NCI-H2081 (cell line): Measurements from ENCODE around the gene PSMG3.
"Not testable (repeated sequence)": the region's sequence is repeated elsewhere in the genome, so short reads cannot be mapped to it uniquely, and the experiment has no call there.

Source experiments
- DNase-seq, 2 experiments: peaks; one replicate each; lab custom pipeline; 2025; lab: John Stamatoyannopoulos, UW

PSMG3 gene

DNA sequence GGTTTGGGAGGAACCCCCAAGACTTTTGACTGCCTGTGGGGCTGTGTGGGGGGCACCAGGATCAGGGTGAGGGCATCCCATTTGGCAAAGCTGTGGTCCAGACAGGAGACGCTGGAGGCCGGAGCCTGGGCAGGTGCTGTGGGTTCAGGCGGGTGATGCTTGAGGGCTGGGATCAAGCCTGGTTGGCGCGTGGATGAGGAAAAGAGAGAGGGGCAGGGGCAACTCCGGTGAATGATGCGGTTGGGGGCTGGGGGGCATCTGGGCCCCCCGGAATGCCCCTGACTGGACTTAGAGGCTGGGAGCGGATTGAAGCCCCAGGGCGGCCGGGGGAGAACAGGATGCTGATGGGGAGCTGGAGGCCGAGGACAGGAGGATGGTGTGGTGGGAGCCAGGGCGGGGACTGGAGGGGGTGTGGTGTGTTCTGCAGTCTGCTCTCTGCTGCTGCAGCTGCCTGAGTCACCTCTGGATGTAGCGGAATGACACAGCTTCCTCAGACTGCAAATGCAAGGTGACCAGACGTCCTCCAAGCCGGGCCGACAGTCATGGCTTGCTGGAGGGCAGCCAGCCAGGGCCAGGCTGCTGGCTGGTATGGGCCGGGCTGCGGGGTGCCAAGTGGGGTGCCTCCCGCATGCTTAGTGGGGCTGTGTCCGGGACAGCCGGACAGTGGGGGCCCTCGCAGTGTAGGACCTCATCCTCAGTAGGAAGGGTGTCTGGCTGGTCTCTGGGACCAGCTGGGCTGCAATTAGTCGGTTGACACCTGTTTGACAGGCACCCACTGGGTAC is 36.1 kb downstream of the PSMG3 start:
- no peak for DNase-seq

DNA sequence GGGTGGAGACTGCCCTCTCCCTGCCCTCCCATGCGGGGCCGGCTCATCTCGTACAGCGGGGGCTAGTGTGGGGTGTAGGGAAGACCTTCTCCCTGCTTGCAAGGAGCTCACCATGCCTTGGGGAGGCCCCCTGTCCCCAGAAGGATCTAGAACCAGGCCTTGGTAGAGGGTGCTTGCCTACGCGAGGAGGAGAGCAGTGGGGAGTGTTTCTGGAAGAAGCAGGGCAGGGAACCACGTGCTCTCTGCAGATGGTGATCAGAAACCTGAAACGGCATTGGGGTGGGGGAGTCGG is 36.6 kb downstream of the PSMG3 start:
- DNase-seq: no peak

DNA sequence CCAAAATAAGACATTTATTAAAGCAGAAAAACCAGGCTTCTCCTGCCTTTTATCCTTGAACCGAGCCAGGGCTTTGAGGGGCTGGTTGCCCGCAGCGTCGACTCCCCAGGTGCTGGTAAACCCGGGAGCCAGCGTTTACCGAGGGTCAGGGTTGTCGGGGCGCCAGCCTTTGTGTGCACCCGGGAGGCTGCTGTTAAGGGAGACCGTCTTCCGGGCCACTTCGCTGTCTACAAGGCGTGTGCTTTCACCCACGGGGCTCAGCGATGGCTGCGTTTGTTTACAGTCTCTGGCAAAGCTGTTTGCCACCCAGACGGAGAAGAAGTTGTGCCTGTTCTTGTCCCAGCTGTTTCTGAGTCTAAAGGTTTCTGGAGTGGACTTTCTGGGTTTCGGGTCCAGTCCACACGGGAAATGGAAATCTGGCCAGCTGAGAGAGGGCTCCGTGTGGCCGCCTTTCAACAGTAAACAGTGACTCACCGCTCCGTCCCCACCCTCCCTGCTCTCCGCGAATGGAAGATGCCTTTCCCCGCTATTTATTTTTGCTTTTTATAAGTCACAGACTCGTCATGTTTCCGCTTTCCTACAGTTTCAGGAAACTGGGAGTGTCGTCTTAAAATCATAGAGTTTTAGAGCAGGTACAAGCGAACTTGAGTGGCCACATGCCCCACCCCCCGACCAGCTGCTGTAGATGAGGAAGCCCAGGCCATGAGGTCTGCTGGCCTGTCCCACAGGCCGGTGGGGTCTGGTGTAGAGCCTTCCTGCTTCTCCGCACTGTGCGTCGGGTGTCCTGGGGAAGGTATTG is 37.2 kb downstream of the PSMG3 start:
- DNase-seq: no peak

DNA sequence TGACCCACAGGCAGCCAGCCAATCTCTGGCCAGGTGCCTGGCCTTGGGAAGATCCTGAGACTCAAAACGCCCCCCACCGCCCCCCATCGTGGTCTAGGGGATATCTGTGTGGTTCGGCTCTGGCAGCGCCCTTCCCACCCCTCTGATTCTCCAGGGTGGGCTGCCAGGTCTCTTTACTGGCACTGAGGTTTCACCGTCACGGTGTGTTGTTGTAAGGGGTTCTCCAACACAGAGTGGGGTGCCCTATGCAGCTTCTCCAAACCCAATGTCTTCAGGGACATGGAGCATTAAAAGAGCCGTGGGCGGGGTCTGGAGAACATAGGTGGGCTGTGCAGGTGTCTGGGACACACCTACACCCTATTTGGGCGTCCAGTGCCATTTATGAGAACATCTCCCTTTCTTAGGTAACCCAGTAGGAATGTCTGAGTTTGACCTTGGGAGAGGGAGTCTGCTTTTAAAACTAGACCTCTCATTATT is 37.8 kb downstream of the PSMG3 start:
- DNase-seq: no peak

DNA sequence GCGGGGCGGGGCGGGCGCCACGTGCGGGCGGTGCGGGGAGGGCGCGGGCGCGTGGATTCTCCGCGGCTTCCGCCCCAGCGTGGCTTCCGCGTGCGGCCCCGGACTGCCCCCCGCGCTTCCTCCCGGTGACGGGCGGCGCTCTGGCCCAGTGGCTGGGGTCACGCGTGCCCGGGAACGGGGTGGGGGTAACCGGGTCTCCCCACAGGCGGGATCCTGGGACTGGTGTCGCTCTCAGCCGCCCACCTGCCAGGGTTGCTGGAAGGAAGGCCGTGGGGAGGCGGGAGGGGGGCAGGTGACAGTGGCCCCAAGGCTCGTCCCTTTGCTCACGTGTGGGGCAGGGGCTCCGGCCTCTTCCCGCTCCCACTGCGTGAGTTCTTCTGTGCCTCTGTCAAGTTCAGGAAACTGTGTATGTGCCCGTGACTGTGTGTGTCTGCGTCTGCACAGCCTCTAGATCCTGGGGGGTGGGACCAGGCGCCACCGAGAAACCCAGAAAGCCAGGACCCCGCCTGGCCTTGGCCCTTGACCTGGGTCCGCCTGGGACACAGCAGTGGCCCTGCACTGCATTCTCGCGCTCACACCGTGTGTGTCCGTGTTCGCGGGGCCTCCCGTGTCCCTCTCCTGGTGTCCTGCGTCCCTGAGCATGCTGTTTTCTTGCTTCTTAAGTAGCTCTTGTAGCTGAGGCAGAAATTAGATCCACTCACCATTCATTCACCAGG is 38.4 kb downstream of the PSMG3 start:
- DNase-seq: peak in 1 of 2 experiments; percentile 22

DNA sequence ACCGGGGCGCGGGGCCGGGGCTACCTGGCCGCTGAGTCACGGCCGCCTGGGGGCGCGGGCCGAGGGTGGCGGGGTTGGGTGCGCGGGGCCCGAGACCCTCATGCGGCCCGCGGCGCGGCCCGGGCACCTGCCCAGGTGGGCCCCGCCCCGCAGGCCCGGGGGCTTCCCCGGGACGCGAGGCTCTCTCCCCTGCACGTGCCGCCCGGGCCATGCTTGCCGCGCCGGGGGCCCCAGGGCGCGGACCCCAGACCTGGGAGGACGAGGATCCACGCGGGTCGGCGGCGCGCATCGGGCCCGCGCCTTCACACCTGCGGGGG is 38.9 kb downstream of the PSMG3 start:
- no peak for DNase-seq

DNA sequence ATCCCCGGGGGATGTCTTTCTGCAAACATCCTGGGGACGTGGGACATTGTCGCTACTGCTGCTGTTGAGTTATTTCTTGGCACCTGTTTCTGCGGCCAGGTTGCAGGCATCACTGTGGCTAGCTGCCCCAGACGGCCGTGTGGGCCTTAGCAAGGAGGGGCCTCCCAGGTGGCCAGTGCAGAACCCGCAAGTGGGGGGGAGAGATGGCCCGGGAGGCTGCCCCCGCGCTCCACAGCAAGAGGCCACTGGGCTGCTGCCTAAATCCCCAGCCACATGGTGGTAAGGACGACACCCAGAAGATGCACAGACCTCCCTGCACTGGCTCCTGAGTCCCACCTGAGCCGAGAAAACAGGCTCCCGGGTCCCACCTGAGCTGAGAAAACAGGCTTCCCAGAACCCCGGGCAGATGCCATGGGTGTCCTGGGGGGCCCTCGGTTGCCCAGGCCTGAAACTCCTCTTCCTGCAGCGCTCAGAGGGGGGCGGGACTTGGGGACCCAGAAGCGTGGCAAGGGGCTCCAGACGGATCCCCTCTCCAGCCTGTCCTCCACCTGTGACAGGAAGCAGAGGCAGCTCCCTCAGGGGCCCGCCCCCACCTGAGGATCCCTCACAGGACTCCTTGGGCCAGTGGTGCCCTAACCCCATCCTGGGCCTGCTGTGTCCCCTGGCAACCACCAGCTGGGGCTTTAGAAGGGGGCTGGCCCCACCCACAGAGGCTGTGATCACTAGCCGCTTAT is 40.3 kb downstream of the PSMG3 start:
- no peak for DNase-seq

DNA sequence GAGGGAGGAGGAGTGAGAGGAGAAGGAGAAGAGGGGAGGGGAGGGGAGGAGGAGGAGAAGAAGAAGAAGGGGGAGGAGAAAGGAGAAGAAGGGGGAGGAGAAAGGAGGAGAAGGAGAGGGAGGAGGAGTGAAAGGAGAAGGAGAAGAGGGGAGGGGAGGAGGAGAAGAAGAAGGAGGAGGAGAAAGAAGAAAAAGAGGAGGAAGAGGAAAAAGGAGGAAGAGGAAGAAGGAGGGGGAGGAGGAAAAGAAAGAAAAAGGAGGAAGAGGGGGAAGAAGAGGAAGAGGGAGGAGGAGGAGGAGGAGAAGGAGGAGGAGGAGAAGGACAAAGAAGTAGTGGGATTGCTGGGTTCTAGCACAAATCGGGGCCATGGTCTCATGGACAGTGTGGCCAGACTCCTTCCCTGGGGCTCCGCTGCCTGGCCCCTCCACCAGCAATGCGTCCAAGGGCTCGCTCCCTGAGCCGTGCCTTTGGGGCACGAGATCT is 43.5 kb downstream of the PSMG3 start:
- no peak for DNase-seq

DNA sequence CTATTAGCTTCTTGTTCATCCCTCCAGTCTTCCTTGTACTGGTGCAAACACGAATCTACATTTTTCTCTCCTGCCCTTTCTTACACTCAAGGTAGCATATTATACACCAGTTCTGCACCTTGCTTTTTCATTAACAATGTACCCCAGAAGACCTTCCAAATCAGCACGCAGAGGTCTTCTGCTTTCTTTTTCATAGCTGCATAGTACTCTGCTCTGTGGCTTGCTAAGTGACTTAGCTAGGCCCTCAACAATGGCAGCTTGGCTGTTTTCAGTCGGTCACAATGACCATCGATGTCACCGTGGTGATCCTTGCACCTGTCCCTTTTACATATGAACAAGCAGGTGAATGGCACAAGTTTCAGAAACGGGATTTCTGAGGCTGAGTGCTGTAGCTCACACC is 44.4 kb downstream of the PSMG3 start:
- no peak for DNase-seq

DNA sequence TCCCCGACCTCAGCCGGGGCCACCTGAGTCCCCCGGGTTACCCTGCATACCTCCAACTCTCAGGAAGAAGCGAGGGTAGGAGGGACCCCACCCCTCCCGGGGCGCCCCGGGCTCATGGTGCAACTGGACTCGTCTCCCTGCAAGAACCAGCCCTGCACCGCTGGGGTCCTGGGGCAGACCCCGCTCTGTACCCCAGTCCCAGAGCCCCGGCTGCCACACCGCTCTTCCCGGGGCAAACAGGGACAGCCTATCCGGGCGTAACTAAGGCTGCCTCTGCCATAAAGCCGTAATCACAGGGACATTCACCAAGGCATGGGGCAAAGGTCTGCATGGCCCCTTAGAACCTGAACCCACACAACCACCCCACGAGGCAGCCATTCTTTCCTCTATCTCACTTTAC is 46.0 kb downstream of the PSMG3 start:
- no peak for DNase-seq

DNA sequence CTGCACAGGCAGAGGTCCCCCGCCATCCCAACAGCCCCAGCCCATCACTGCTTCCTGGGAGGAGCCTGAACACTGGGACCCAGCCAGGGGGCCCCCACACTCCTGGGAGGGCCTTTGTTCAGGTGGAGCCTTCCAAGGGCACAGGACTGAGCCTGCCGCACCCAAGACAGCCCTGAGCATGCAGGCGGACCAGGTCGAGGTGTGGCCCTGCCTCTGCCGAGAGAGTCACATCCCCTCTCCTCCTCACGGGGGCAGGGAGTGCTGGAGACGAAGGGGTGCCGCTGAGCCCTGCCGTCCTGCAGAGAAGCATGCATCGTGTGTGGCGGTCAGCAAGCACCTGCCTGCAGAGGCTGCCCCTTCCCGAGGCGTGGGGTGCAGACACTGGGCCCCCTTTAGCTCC is 46.6 kb downstream of the PSMG3 start:
- no peak for DNase-seq

DNA sequence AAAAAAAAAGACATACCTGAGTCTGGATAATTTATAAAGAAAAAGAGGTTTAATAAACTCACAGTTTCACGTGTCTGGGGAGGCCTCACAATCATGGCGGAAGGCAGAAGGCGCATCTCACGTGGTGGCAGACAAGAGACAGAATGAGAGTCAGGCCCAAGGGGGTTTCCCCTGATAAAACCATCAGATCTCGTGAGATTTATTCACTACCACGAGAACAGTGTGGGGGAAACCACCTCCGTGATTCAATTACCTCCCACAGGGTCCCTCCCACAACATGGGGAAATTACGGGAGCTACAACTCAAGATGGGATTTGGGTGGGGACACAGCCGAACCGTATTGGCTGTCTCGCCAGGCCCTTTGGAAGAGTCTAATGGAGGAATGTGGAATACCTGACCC is 48.4 kb downstream of the PSMG3 start:
- no peak for DNase-seq

DNA sequence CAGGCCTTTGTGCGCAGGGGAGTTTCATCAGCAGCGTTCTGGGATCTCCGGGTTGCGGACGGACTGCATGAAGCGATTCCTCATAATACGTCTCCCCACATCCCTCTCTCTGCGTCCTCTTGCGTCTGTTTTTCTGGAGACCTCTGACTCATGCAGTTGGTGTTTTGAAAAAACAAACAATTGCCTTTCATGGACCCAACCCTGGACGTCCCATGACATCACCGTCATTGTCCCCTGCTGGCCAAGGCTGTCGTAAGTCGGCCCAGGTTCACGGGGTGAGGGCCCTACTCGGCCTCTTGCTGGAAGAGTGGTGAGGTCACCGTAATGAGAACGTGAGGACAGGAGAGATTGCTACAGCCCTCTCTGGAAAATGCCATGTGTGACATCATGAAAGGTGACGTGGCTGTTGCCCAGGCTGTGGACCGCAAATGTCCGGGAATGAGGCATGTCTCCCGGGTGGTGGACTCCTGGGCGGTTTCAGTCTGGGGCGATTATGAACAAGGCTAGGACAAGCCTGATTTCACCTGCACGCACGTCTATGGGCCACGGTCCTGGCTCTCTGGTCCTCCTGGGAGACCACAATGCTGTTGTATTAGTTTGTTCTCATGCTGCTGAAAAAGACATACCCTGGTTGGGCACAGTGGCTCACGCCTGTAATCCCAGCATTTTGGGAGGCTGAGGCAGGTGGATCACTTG is 49.1 kb downstream of the PSMG3 start:
- no peak for DNase-seq

DNA sequence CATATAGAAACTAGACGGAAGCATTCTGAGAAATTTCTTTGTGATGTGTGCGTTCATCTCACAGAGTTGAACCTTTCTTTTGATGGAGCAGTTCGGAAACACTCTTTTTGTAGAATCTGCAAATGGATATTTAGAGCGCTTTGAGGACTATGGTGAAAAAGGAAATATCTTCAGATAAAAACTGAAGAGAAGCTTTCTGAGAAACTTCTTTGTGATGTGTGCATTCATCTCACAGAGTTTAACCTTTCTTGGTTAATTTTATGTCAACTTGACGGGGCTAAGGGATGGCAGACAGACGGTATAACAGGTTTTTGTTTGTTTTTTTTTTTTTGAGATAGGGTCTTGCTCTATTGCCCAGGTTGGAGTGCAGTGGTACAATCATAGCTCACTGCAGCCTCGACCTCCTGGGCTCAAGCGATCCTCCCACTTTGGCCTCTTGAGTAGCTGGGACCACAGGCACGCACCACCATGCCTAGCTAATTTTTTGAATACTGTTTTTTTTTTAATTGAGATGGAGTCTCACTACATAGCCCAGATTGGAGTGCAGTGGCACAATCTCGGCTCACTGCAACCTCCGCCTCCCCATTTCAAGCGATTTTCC is 50.4 kb downstream of the PSMG3 start:
- not testable (repeated sequence) for DNase-seq
